22Rv1 (cell line): Measurements from ENCODE around the gene DCC.
"Not testable (repeated sequence)": the region's sequence is repeated elsewhere in the genome, so short reads cannot be mapped to it uniquely, and the experiment has no call there.

Experiments
- H3K27ac ChIP-seq: fragments of 450-650 bp; 2 replicates; pipeline ENCODE4 v1.5.1; 2017
- CTCF ChIP-seq: fragments of 450-650 bp; IDR thresholded peaks from 2 replicates; pipeline ENCODE4 v1.5.1; 2017; ENCODE audit warnings: mild to moderate bottlenecking
- ZFX ChIP-seq: fragments of 450-650 bp; IDR thresholded peaks from 2 replicates; pipeline ENCODE4 v1.6.1; 2017; ENCODE audit warnings: antibody characterized with exemption, borderline replicate concordance

DCC gene

GRCh38 chr18:53467756-53468155 lies 1127.8 kb downstream of the DCC start:
- TF ChIP-seq ZFX (no peak), CTCF (no peak)
- no peak overlapping the region for H3K27ac ChIP-seq

- H3K27ac ChIP-seq, result not testable (repeated sequence)
Observed at GRCh38 chr18:53468173-53468572, 1128.2 kb downstream of the DCC start.

GRCh38 chr18:53472546-53472945 lies 1132.5 kb downstream of the DCC start:
- no peak overlapping the region for H3K27ac ChIP-seq
- TF ChIP-seq ZFX (no peak), CTCF (no peak)

DNA sequence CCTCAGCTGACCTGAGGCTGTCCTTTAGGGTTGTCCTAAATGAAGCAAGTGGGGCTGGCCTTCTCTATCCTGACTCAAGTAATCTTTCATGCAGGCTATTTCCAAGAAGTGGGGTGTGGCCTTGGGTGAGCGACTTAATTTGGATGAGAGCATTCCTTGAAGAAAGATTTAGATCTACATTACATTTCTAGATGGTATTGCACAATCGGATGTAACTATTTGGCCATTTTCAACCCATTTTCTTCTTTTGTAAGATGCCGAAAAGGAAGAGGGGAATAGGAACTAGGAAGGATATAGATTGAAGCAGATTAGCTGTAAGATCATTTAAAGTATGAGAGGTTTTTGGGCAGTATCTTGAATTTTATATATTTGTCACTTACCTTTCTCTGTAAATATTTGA lies 1138.2 kb downstream of the DCC start:
- no peak overlapping the region for H3K27ac ChIP-seq
- TF ChIP-seq CTCF, result no peak
- no peak for TF ChIP-seq ZFX

- TF ChIP-seq CTCF (no peak), ZFX (no peak)
- H3K27ac ChIP-seq, result no peak overlapping the region
Observed at GRCh38 chr18:53486296-53486695, 1146.3 kb downstream of the DCC start.

DNA sequence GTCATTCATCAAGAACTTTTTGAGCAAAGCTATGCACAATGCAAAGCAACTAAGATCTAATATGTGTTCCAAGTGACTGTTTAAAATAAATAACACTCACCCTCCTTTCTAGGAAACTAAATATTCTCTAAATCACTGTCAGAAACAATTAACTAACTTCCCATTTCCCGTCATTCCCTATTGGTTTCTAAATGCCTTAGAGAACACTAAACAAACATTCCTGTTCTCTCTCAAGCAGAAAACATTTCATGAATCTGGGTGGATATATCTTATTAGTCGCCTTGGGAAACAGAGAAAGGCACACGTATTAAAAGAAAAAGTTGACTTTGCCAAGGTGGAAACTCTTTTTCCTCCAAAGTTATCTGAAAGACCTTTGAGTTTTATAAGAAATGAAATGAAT lies 1149.3 kb downstream of the DCC start:
- TF ChIP-seq CTCF (no peak), ZFX (no peak)
- H3K27ac ChIP-seq, result no peak overlapping the region

- TF ChIP-seq CTCF (no peak), ZFX (no peak)
- no peak overlapping the region for H3K27ac ChIP-seq
Observed at GRCh38 chr18:53490019-53490418, 1150.0 kb downstream of the DCC start.

DNA sequence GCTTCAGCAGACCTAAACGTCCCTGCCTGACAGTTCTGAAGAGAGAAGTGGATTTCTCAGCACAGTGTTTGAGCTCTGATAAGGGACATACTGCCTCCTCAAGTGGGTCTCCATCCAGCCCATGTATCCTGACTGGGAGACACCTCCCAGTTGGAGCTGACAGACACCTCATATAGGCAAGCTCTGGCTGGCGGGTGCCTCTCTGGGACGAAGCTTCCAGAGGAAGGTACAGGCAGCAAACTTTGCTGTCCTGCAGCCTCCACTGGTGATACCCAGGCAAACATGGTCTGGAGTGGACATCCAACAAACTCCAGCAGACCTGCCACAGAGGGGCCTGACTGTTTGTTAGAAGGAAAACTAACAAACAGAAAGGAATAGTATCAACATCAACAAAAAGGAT lies 1156.0 kb downstream of the DCC start:
- no peak overlapping the region for H3K27ac ChIP-seq
- TF ChIP-seq ZFX (no peak), CTCF (no peak)
